Neural crest cell (in vitro differentiated cells): ENCODE data around the gene CLASP1. TPM values are rescaled to one million over a fixed set of nuclear protein-coding genes. Genes with fewer than 3 reads are reported as not detected.
A peak's percentile ranks its signal among the peaks of the same experiment; 100 is the strongest.

Experiments
- DNase-seq: peaks from one replicate; pipeline ENCODE4 v3.0.0; 2021; ENCODE audit warnings: low read depth, mixed read lengths, low spot score
- H3K27ac Mint-ChIP-seq: one replicate; pipeline ENCODE4 v1.8.0; 2021; ENCODE audit warnings: mild to moderate bottlenecking, mixed read lengths; ENCODE audit not compliant: unreplicated experiment
- H3K27me3 Mint-ChIP-seq: 2 replicates; pipeline ENCODE4 v1.8.0; 2021; ENCODE audit warnings: low read depth, mild to moderate bottlenecking, mixed read lengths
- H3K36me3 Mint-ChIP-seq: 2 replicates; pipeline ENCODE4 v1.8.0; 2021; ENCODE audit warnings: low read depth, mild to moderate bottlenecking, mixed read lengths
- H3K4me1 Mint-ChIP-seq: 2 replicates; pipeline ENCODE4 v1.8.0; 2021; ENCODE audit warnings: mixed read lengths
- H3K4me3 Mint-ChIP-seq: one replicate; pipeline ENCODE4 v1.8.0; 2021; ENCODE audit warnings: mild to moderate bottlenecking, mixed read lengths
- H3K9me3 Mint-ChIP-seq: 2 replicates; pipeline ENCODE4 v1.8.0; 2021; ENCODE audit warnings: mixed read lengths
- total RNA-seq: library from RNA; stranded (reverse); gene quantifications from 2 replicates; pipeline ENCODE4 v1.2.1, GENCODE V29; 2021
- TF ChIP-seq, protein P1 (sequence below): fragments of 200-600 bp; sonication (generic); conservative IDR thresholded peaks from 2 replicates; pipeline ENCODE4 v1.5.0; 2021; ENCODE audit warnings: antibody characterized with exemption, mild to moderate bottlenecking

CLASP1 gene
- total RNA-seq, 1 donor from 2014 or later: 95.8 TPM

- TF ChIP-seq, protein P1, sequence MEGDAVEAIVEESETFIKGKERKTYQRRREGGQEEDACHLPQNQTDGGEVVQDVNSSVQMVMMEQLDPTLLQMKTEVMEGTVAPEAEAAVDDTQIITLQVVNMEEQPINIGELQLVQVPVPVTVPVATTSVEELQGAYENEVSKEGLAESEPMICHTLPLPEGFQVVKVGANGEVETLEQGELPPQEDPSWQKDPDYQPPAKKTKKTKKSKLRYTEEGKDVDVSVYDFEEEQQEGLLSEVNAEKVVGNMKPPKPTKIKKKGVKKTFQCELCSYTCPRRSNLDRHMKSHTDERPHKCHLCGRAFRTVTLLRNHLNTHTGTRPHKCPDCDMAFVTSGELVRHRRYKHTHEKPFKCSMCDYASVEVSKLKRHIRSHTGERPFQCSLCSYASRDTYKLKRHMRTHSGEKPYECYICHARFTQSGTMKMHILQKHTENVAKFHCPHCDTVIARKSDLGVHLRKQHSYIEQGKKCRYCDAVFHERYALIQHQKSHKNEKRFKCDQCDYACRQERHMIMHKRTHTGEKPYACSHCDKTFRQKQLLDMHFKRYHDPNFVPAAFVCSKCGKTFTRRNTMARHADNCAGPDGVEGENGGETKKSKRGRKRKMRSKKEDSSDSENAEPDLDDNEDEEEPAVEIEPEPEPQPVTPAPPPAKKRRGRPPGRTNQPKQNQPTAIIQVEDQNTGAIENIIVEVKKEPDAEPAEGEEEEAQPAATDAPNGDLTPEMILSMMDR: no peak
- Mint-ChIP-seq H3K27ac (no peak overlapping the region), H3K4me1 (peaks cover 33% of the 10 kb centered on the region), H3K4me3 (no peak overlapping the region), H3K36me3 (peaks cover 2% of the 10 kb centered on the region), H3K9me3 (no peaks in the 10 kb centered on the region), H3K27me3 (no peaks in the 10 kb centered on the region)
- no peak for DNase-seq
Measured at GRCh38 chr2:121583555-121583954, 65.7 kb downstream of the CLASP1 start.

GRCh38 chr2:121582272-121582671 is 67.0 kb downstream of the CLASP1 start:
- Mint-ChIP-seq H3K36me3 (peaks cover 2% of the 10 kb centered on the region), H3K4me3 (no peak overlapping the region), H3K4me1 (peaks cover 38% of the 10 kb centered on the region), H3K27me3 (no peaks in the 10 kb centered on the region), H3K9me3 (no peaks in the 10 kb centered on the region), H3K27ac (no peak overlapping the region)
- no peak for DNase-seq
- TF ChIP-seq, protein P1: no peak

DNA sequence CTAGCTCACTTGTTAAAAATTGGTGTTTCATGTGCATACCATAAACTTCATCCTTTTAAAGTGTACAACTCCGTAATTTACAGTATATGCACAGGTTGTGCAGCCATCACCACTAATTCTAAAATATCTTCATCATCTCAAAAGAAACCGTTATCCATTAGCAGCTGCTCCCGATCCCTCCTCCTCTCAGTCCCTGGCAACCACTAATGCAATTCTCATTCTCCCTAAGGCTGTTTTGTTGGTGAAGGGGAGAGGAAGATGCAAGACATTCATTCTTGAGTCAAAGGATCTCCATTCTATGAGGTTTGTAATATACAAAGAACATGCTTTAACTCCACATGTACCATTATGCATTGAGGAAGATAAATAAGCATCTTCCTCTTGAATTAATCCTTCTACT is 70.0 kb downstream of the CLASP1 start:
- TF ChIP-seq, protein P1: no peak
- peak overlapping the region; percentile 18 for H3K4me3 Mint-ChIP-seq
- no peaks in the 10 kb centered on the region for H3K27me3 Mint-ChIP-seq
- H3K4me1 Mint-ChIP-seq: peaks cover 55% of the 10 kb centered on the region
- no peaks in the 10 kb centered on the region for H3K9me3 Mint-ChIP-seq
- peaks cover 2% of the 10 kb centered on the region for H3K36me3 Mint-ChIP-seq
- H3K27ac Mint-ChIP-seq: peak overlapping the region; percentile 69
- no peak for DNase-seq

- H3K27me3 Mint-ChIP-seq: no peaks in the 10 kb centered on the region
- H3K4me1 Mint-ChIP-seq: peaks cover 53% of the 10 kb centered on the region
- H3K9me3 Mint-ChIP-seq: no peaks in the 10 kb centered on the region
- H3K4me3 Mint-ChIP-seq: no peak overlapping the region
- H3K27ac Mint-ChIP-seq: no peak overlapping the region
- no peak for DNase-seq
- no peaks in the 10 kb centered on the region for H3K36me3 Mint-ChIP-seq
- TF ChIP-seq, protein P1: no peak
Measured at GRCh38 chr2:121577381-121577780, 71.9 kb downstream of the CLASP1 start.

GRCh38 chr2:121576263-121576662 is 73.0 kb downstream of the CLASP1 start:
- DNase-seq: no peak
- Mint-ChIP-seq H3K36me3 (no peaks in the 10 kb centered on the region), H3K27ac (no peak overlapping the region), H3K9me3 (no peaks in the 10 kb centered on the region), H3K4me3 (no peak overlapping the region), H3K4me1 (peaks cover 60% of the 10 kb centered on the region), H3K27me3 (no peaks in the 10 kb centered on the region)
- TF ChIP-seq, protein P1: no peak

GRCh38 chr2:121575800-121576199 is 73.5 kb downstream of the CLASP1 start:
- TF ChIP-seq, protein P1: no peak
- Mint-ChIP-seq H3K9me3 (no peaks in the 10 kb centered on the region), H3K27ac (no peak overlapping the region), H3K27me3 (no peaks in the 10 kb centered on the region), H3K4me1 (peaks cover 59% of the 10 kb centered on the region), H3K36me3 (no peaks in the 10 kb centered on the region), H3K4me3 (no peak overlapping the region)
- DNase-seq: no peak
